GM21360 (cell line): ENCODE results near the gene ZDHHC14.

Experiments
- ATAC-seq: cut with Tn5 transposase; IDR thresholded peaks from one replicate; pipeline ENCODE4 v1.9.1; 2021; ENCODE audit warnings: mild to moderate bottlenecking, moderate library complexity; ENCODE audit not compliant: unreplicated experiment

The ZDHHC14 gene

GRCh38 chr6:157725836-157726235 is 344.8 kb downstream of the ZDHHC14 start:
- no peak for ATAC-seq

DNA sequence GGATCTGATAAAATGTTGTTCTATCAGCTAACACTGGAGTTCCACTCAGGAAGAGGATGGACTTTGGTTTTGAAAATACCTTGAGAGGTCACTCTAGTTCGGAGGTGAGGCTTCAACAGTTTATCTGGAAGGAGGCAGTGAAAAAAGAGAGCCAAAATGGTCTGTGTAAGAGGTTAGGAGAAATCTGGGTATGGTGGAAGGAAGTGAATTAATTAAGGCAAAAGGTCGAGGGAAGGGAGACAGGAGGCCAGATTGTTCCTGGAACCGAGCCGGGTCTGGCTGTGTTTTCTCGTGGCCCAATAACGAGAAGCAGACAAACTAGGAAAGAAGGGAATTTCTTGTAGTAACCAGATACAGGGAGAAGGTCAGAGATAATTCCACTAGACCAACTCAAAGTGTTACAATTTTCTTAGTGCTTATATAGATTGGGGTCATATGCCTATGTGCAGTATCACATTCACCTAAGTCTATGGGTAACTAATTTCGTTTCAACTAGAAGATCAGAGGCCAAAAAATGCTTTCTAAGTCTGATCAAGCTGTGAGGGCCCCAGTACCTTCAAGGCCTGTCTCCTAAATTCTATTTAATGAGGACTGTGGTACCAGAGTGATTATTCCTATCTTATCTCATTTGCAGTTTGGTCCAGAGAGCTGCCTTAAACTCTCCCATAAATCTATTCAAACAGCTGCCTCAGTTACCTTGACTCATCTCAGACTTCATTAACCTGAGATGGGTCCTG is 346.1 kb downstream of the ZDHHC14 start:
- no peak for ATAC-seq
